Thyroid gland (tissue), 4 donors: ENCODE measurements around the gene NGEF.

Experiments
- CTCF ChIP-seq, 6 experiments: fragments of 200-600 bp in 3 of 6; fragments of 450-650 bp in 3 of 6; sonication (generic) in 3 of 6; IDR thresholded peaks; one replicate each; pipeline ENCODE4 v1.5.1; 2016 to 2019; ENCODE audit warnings: antibody characterized with exemption in 6 of 6, mild to moderate bottlenecking in 2 of 6, inconsistent platforms in 1 of 6, moderate library complexity in 1 of 6
- POLR2A ChIP-seq, 2 donors: fragments of 450-650 bp; IDR thresholded peaks; one replicate each; pipeline ENCODE4 v1.6.1; 2017; ENCODE audit warnings: antibody characterized with exemption in 2 of 2, mild to moderate bottlenecking in 2 of 2, moderate library complexity in 1 of 2

- TF ChIP-seq CTCF (IDR thresholded peaks at IDR 0.05) (no peak), POLR2A (IDR thresholded peaks at IDR 0.05) (no peak)
Observed at GRCh38 chr2:232871835-232872736, 141.0 kb downstream of the NGEF start.
